Small intestine (tissue), 7 donors: ENCODE data around the gene KIAA0753. TPM values are rescaled to one million over a fixed set of nuclear protein-coding genes. Genes with fewer than 3 reads are reported as not detected.

Experiments used
- DNase-seq, 2 donors: peaks; one replicate each; pipeline versions ENCODE4 v3.0.0 to v3.0.0-alpha.2; 2013
- FAIRE-seq: peaks from 2 replicates; lab custom pipeline; 2012; peaks lifted over from hg19 to GRCh38; lab: Jason Lieb, UNC
- H3K27ac ChIP-seq, 3 donors: one replicate each; pipeline ENCODE4 v1.5.1; 2013; ENCODE audit warnings: low read length in 2 of 3, mild to moderate bottlenecking in 2 of 3, control low read depth in 1 of 3, inconsistent platforms in 1 of 3, low read depth in 1 of 3, moderate library complexity in 1 of 3
- H3K27me3 ChIP-seq, 3 donors: one replicate each; pipeline ENCODE4 v1.6.1; 2013; ENCODE audit warnings: low read length in 3 of 3, inconsistent platforms in 1 of 3; ENCODE audit not compliant: control insufficient read depth in 3 of 3, insufficient read depth in 3 of 3
- H3K36me3 ChIP-seq, 3 donors: one replicate each; pipeline ENCODE4 v1.6.1; 2013; ENCODE audit warnings: low read length in 3 of 3, inconsistent platforms in 1 of 3, low read depth in 1 of 3, mild to moderate bottlenecking in 1 of 3, moderate library complexity in 1 of 3; ENCODE audit not compliant: control insufficient read depth in 3 of 3, insufficient read depth in 2 of 3
- H3K4me1 ChIP-seq, 3 donors: one replicate each; pipeline ENCODE4 v1.6.1; 2013; ENCODE audit warnings: low read length in 2 of 3, inconsistent platforms in 1 of 3, low read depth in 1 of 3, mild to moderate bottlenecking in 1 of 3, moderate library complexity in 1 of 3; ENCODE audit not compliant: control insufficient read depth in 3 of 3, insufficient read depth in 2 of 3
- H3K4me3 ChIP-seq, 3 donors: one replicate each; pipeline ENCODE4 v1.5.1; 2013; ENCODE audit warnings: low read length in 3 of 3, control low read depth in 1 of 3, inconsistent platforms in 1 of 3, low read depth in 1 of 3, mild to moderate bottlenecking in 1 of 3, moderate library complexity in 1 of 3
- H3K9me3 ChIP-seq, 2 donors: one replicate each; pipeline ENCODE4 v1.6.1; 2013; ENCODE audit warnings: low read depth in 1 of 2, low read length in 1 of 2; ENCODE audit not compliant: control insufficient read depth in 2 of 2, insufficient read depth in 1 of 2
- WGBS, 3 donors: extraction: QIAGEN DNeasy Blood & Tissue Kit; methylation state at CpG; one replicate each; pipeline ENCODE4 v1.1.7; 2013; 5-methylcytosine and 5-hydroxymethylcytosine counted together
- polyA plus RNA-seq, 4 donors: library from polyadenylated mRNA; stranded (reverse) in 3 of 4; unstranded in 1 of 4; fragments of 200-250 nt in 3 of 4; fragments of 120-200 nt in 1 of 4; gene quantifications; one replicate each; pipeline versions ENCODE4 v1.2.1 to v1.2.3, GENCODE V29; 2013
- donor health status: healthy with polysubstance abuse.
- donor health status: control.
- donor health status: control.
- donor health status: Bipolar disorder and iron deficiency.
- donor health status: healthy.

Gene KIAA0753
- polyA plus RNA-seq, 4 donors, result 3.2 to 14.1 (median 5.8) TPM

- Histone ChIP-seq H3K9me3 (no peaks in the 10 kb centered on the region), H3K27ac (no peak overlapping the region), H3K4me3 (no peak overlapping the region), H3K27me3 (peaks cover 0 to 6% (median 4%) of the 10 kb centered on the region in 3 donors), H3K36me3 (no peaks in the 10 kb centered on the region), H3K4me1 (no peaks in the 10 kb centered on the region)
- FAIRE-seq, result no peak
- 89 to 94% (median 90%) methylated on average over 4 of the region's 4 CpGs for WGBS, 3 donors
- no peak for DNase-seq
Measured at GRCh38 chr17:6682339-6682738, 41.8 kb upstream of the KIAA0753 start.

DNA sequence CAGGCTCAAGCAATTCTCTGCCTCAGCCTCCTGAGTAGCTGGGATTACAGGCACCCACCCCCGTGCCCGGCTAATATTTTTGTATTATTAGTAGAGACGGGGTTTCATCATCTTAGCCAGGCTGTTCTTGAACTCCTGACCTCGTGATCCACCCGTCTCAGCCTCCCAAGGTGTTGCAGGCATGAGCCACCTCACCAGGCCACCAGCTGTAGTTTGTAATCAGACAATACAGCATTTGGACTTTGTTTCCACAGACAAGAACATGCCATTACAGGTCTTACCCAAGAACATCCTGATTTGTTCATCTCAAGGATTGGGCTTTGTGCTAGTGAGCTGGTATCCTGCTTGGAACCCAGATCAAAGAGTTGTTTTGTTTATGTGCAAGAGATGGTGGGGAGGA lies 41.2 kb upstream of the KIAA0753 start:
- Histone ChIP-seq H3K4me1 (no peaks in the 10 kb centered on the region), H3K27me3 (peaks cover 0 to 6% (median 4%) of the 10 kb centered on the region in 3 donors), H3K27ac (no peak overlapping the region), H3K9me3 (no peaks in the 10 kb centered on the region), H3K4me3 (no peak overlapping the region), H3K36me3 (no peaks in the 10 kb centered on the region)
- 31 to 75% (median 46%) methylated on average over 5 of the region's 5 CpGs for WGBS, 3 donors
- DNase-seq, result peak in 1 of 2 donors; percentile 49
- no peak for FAIRE-seq

DNA sequence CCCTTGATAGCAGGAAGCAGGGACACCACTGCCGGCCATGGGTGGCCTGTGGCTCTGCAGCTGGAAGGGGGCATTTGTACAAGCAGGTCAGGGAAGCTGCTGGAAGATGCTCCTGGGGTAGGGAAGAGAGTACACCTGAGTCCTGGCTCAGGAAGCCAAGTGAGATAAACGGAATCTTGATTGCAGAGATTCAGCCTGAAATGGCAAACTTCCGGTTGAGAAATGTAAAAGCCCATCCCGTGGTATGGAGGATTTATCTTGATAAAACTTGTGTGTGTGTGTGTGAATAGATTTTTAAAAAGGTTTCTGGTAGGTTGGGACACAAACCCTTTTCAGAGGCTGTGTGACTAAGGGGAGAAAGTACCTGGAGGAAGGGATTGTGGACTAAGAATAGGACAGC lies 40.7 kb upstream of the KIAA0753 start:
- H3K4me1 ChIP-seq, result no peaks in the 10 kb centered on the region
- FAIRE-seq, result no peak
- H3K36me3 ChIP-seq, result no peaks in the 10 kb centered on the region
- no peak for DNase-seq
- H3K9me3 ChIP-seq, result no peaks in the 10 kb centered on the region
- WGBS, 3 donors, result 41 to 66% (median 45%) methylated on average over 4 of the region's 4 CpGs
- H3K27me3 ChIP-seq, result peaks cover 0 to 6% (median 4%) of the 10 kb centered on the region in 3 donors
- H3K27ac ChIP-seq, result no peak overlapping the region
- no peak overlapping the region for H3K4me3 ChIP-seq

DNA sequence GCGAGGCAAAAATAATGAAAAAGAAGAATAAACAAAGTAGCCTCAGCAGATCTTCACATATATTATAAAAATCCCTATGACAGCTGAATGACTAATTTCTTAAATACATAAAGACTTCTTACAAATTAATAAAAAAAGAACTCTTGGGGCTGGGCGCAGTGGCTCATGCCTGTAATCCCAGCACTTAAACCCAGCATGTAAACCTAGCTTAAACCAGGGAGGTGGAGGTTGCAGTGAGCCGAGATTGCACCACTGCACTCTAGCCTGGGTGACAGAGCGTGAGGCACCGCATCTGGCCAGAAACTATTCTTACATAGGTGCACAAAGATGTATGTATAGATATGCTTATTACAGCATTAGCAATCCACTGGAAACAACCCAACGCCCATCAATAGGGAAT lies 38.7 kb upstream of the KIAA0753 start:
- DNase-seq (no peak), FAIRE-seq (no peak)
- no peak overlapping the region for H3K27ac ChIP-seq
- no peaks in the 10 kb centered on the region for H3K36me3 ChIP-seq
- H3K4me1 ChIP-seq, result no peaks in the 10 kb centered on the region
- no peaks in the 10 kb centered on the region for H3K9me3 ChIP-seq
- 71 to 78% (median 77%) methylated on average over 6 of the region's 6 CpGs for WGBS, 3 donors
- H3K27me3 ChIP-seq, result peaks cover 0 to 6% (median 4%) of the 10 kb centered on the region in 3 donors
- H3K4me3 ChIP-seq, result no peak overlapping the region

- no peak overlapping the region for H3K27ac ChIP-seq
- no peak overlapping the region for H3K4me3 ChIP-seq
- H3K36me3 ChIP-seq, result no peaks in the 10 kb centered on the region
- peaks cover 0 to 6% (median 4%) of the 10 kb centered on the region in 3 donors for H3K27me3 ChIP-seq
- WGBS, 3 donors, result 72 to 80% (median 77%) methylated on average over 7 of the region's 7 CpGs
- no peaks in the 10 kb centered on the region for H3K9me3 ChIP-seq
- FAIRE-seq (no peak), DNase-seq (no peak)
- no peaks in the 10 kb centered on the region for H3K4me1 ChIP-seq
Measured at GRCh38 chr17:6677946-6678345, 37.4 kb upstream of the KIAA0753 start.

- DNase-seq (no peak), FAIRE-seq (no peak)
- Histone ChIP-seq H3K27ac (no peak overlapping the region), H3K4me1 (no peaks in the 10 kb centered on the region), H3K4me3 (no peak overlapping the region), H3K27me3 (peaks cover 0 to 6% (median 4%) of the 10 kb centered on the region in 3 donors), H3K36me3 (no peaks in the 10 kb centered on the region), H3K9me3 (no peaks in the 10 kb centered on the region)
- WGBS, 3 donors, result 56 to 71% (median 60%) methylated on average over 16 of the region's 16 CpGs
Measured at GRCh38 chr17:6677158-6677831, 36.8 kb upstream of the KIAA0753 start.

DNA sequence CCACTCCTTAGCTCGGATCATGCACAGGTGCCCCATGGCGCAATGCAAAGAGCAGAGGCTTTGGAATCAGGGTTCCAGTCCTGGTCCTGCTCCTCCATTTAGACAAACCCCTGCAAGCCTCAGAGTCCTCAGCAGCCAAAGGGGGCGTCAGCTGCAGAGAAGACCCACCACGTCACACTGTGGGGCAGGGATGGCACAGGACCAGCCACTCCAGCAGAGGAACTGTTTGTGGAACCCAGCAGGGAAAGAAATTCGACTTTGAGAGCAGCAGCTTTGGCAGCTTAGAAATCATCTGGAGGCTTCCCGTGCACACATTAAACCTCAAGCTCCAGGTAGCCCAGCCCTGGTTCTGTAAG lies 36.3 kb upstream of the KIAA0753 start:
- no peak for FAIRE-seq

DNA sequence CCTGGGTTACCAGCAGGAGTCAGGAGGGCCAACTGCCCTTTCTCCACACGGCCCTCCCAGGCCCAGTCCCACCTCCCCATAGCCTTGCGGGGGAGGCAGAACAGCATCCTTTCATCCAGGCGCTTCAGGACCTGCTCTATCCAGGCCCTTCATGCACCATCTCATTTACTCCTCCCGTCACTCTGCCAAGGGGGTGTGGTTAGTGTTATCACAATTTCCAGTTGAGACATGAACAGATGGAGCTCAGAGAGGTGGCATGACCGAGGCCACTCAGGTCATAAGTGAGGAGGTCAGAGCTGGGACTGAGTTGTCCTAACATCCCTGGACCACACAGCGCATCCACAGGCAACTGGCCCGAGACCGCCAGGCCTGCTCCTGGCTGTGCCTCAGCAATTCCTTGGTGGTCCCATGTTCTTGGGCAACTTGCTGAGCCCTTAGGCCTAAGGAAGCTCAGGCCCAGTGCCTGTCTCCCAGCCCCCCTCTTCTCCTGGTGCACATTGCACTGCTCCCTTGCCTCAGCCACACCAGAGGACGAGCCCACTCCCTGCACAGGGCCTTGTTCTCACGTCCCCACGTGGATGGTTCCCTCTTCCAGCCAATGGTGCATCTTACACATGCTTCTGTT lies 34.8 kb upstream of the KIAA0753 start:
- no peak for DNase-seq
- Histone ChIP-seq H3K36me3 (no peaks in the 10 kb centered on the region), H3K4me3 (no peak overlapping the region), H3K27ac (no peak overlapping the region), H3K9me3 (no peaks in the 10 kb centered on the region), H3K4me1 (no peaks in the 10 kb centered on the region), H3K27me3 (peaks cover 0 to 6% (median 4%) of the 10 kb centered on the region in 3 donors)
- WGBS, 3 donors, result 72 to 75% (median 75%) methylated on average over 11 of the region's 11 CpGs
- no peak for FAIRE-seq

More for the DNA sequence above, 36.3 kb upstream of the KIAA0753 start:
- Histone ChIP-seq H3K4me3 (no peak overlapping the region), H3K4me1 (no peaks in the 10 kb centered on the region), H3K27ac (no peak overlapping the region), H3K36me3 (no peaks in the 10 kb centered on the region), H3K27me3 (peaks cover 0 to 6% (median 4%) of the 10 kb centered on the region in 3 donors), H3K9me3 (no peaks in the 10 kb centered on the region)
- DNase-seq, result no peak
- 66 to 74% (median 66%) methylated on average over 6 of the region's 6 CpGs for WGBS, 3 donors
